Testis (tissue), 5 donors: Measurements from ENCODE around the gene SLC25A21. TPM values are rescaled to one million over a fixed set of nuclear protein-coding genes. Genes with fewer than 3 reads are reported as not detected.

Experiments used
- DNase-seq: peaks from one replicate; pipeline ENCODE4 v3.0.0-alpha.2; 2019
- H3K27ac ChIP-seq, 2 donors: fragments of 200-600 bp; sonication (generic); one replicate each; pipeline ENCODE4 v1.5.1; 2019
- H3K27me3 ChIP-seq: fragments of 200-600 bp; sonication (generic); one replicate; pipeline ENCODE4 v1.5.1; 2019
- H3K36me3 ChIP-seq: fragments of 200-600 bp; sonication (generic); one replicate; pipeline ENCODE4 v1.5.1; 2017; ENCODE audit warnings: low read depth; ENCODE audit errors: missing control alignments
- H3K4me1 ChIP-seq: fragments of 200-600 bp; sonication (generic); one replicate; pipeline ENCODE4 v1.5.1; 2019
- H3K4me3 ChIP-seq, 2 donors: fragments of 200-600 bp; sonication (generic); one replicate each; pipeline ENCODE4 v1.5.1; 2017 to 2019
- H3K9me3 ChIP-seq: fragments of 200-600 bp; sonication (generic); one replicate; pipeline ENCODE4 v1.5.1; 2017
- CTCF ChIP-seq, 3 experiments: fragments of 450-650 bp in 2 of 3; fragments of 200-600 bp in 1 of 3; sonication (generic) in 1 of 3; IDR thresholded peaks; one replicate each; pipeline ENCODE4 v1.5.1; 2016 to 2019; ENCODE audit warnings: antibody characterized with exemption in 3 of 3, mild to moderate bottlenecking in 2 of 3, moderate library complexity in 1 of 3
- POLR2A ChIP-seq: fragments of 450-650 bp; IDR thresholded peaks from one replicate; pipeline ENCODE4 v1.6.1; 2017; ENCODE audit warnings: antibody characterized with exemption, mild to moderate bottlenecking, moderate library complexity
- WGBS, 2 donors: methylation state at CpG; one replicate each; pipeline ENCODE4 v1.1.5; 2018; 5-methylcytosine and 5-hydroxymethylcytosine counted together
- intact Hi-C: fragments of 100-400 bp; cut with DNase I; formaldehyde crosslinking; loops from one replicate; pipeline ENCODE4 v1.15.1; 2023; ENCODE audit warnings: low total_unique reads
- long read RNA-seq, 2 donors: transcript quantifications; one replicate each; lab custom pipeline, GENCODE V29; 2026
- polyA plus RNA-seq: library from polyadenylated mRNA; stranded (reverse); fragments of 350-450 nt; fragmentation: Illumina TruSeq; extraction: RNeasy Lipid Tissue Mini Kit (QIAGEN cat#74804); gene quantifications from one replicate; pipeline ENCODE4 v1.2.3, GENCODE V29; 2014; ENCODE audit warnings: low read depth, low replicate concordance; ENCODE audit not compliant: insufficient read depth
- total RNA-seq, 2 donors: library from RNA; depleted of rRNA; stranded (reverse); fragments of >200 nt; gene quantifications; one replicate each; pipeline ENCODE4 v1.2.3, GENCODE V29; 2016

The SLC25A21 gene
- total RNA-seq, result 10 to 100 TPM; 13.6 to 16.0 TPM
- 4.4 TPM for polyA plus RNA-seq
- long read RNA-seq, donor 1, partial matches to known transcripts, result 11 of 11 reads
- long read RNA-seq, donor 1, other reads (novel, unspliced or antisense), result 0 of 11 reads
- long read RNA-seq, donor 2, result 0 reads

GRCh38 chr14:37172024-37172869 is at the start of gene SLC25A21:
TSS of gene SLC25A21 (minus strand) at chr14:37172606.
- peak within 1 kb of the TSS; percentile 95 to 98 for H3K27ac ChIP-seq
- peak within 1 kb of the TSS; percentile 83 to 91 for H3K4me3 ChIP-seq
- H3K27me3 ChIP-seq, result no peaks in the 10 kb centered on the region
- no peaks in the 10 kb centered on the region for H3K9me3 ChIP-seq
- TF ChIP-seq CTCF (IDR thresholded peaks at IDR 0.05), result no peak
- WGBS, 2 donors, result 0% methylated on average over 26 to 32 of the region's 66 CpGs
- peaks cover 27% of the 10 kb centered on the region for H3K4me1 ChIP-seq
- intact Hi-C loops, result no loop called here
- DNase-seq, result peak; percentile 88
- no peaks in the 10 kb centered on the region for H3K36me3 ChIP-seq

- no peak for DNase-seq
- Histone ChIP-seq H3K36me3 (no peaks in the 10 kb centered on the region), H3K4me1 (no peaks in the 10 kb centered on the region), H3K27me3 (no peaks in the 10 kb centered on the region), H3K27ac (no peak overlapping the region), H3K9me3 (no peaks in the 10 kb centered on the region), H3K4me3 (no peak overlapping the region)
- 91 to 93% methylated on average over 3 of the region's 3 CpGs for WGBS, 2 donors
- TF ChIP-seq POLR2A (no peak), CTCF (IDR thresholded peaks at IDR 0.05) (no peak)
- intact Hi-C loops, result no loop called here
Observed at GRCh38 chr14:37221073-37221472, 48.7 kb upstream of the SLC25A21 start.

GRCh38 chr14:37215345-37215744 is 42.9 kb upstream of the SLC25A21 start:
- no peak overlapping the region for H3K27ac ChIP-seq
- H3K4me1 ChIP-seq, result no peaks in the 10 kb centered on the region
- WGBS, 2 donors, result 97 to 99% methylated on average over 3 of the region's 3 CpGs
- DNase-seq, result no peak
- intact Hi-C loops, result no loop called here
- H3K36me3 ChIP-seq, result no peaks in the 10 kb centered on the region
- H3K4me3 ChIP-seq, result no peak overlapping the region
- no peaks in the 10 kb centered on the region for H3K9me3 ChIP-seq
- no peak for TF ChIP-seq POLR2A
- TF ChIP-seq CTCF (IDR thresholded peaks at IDR 0.05), result no peak
- no peaks in the 10 kb centered on the region for H3K27me3 ChIP-seq

GRCh38 chr14:37213016-37213415 is 40.6 kb upstream of the SLC25A21 start:
- intact Hi-C loops, result no loop called here
- TF ChIP-seq POLR2A (no peak), CTCF (IDR thresholded peaks at IDR 0.05) (no peak)
- no peak for DNase-seq
- Histone ChIP-seq H3K9me3 (no peaks in the 10 kb centered on the region), H3K27ac (no peak overlapping the region), H3K4me3 (no peak overlapping the region), H3K4me1 (no peaks in the 10 kb centered on the region), H3K27me3 (no peaks in the 10 kb centered on the region), H3K36me3 (no peaks in the 10 kb centered on the region)
